GM12865 (cell line): ENCODE measurements around the gene AMPD1.

ENCODE experiments used
- DNase-seq: peaks from one replicate; pipeline ENCODE4 v3.0.0; 2010; ENCODE audit warnings: low read depth
- H3K4me3 ChIP-seq: 2 replicates; pipeline ENCODE4 v1.5.1; 2011; ENCODE audit warnings: mild to moderate bottlenecking, low read depth, low read length, control low read depth
- CTCF ChIP-seq: IDR thresholded peaks from 2 replicates; pipeline ENCODE4 v1.5.1; 2011; ENCODE audit warnings: low read length, control low read depth, low read depth, inconsistent platforms; ENCODE audit not compliant: insufficient read depth; ENCODE audit errors: missing control alignments

Gene AMPD1

GRCh38 chr1:114651893-114652292, 43.5 kb downstream of the AMPD1 start:
- H3K4me3 ChIP-seq, result no peak overlapping the region
- no peak for TF ChIP-seq CTCF
- no peak for DNase-seq

DNA sequence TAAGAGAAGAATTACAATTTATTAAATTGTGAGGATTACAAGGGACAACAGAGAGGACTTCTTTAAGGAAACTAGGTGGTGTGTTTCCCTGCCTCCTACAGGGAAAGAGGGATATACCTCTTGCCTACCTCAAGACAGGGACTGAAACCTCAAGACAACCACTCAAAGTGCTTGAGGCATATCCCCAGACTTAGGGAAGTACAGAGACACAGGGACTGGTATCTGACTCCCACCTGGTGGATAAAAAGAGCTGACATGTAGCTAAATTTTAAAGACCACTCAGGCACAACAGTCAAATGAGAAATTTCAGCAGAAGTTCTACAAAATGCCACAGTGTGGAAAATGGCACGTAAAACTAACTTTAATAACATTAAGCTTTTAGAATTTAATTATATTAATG, 46.8 kb downstream of the AMPD1 start:
- no peak for TF ChIP-seq CTCF
- DNase-seq, result no peak
- no peak overlapping the region for H3K4me3 ChIP-seq

DNA sequence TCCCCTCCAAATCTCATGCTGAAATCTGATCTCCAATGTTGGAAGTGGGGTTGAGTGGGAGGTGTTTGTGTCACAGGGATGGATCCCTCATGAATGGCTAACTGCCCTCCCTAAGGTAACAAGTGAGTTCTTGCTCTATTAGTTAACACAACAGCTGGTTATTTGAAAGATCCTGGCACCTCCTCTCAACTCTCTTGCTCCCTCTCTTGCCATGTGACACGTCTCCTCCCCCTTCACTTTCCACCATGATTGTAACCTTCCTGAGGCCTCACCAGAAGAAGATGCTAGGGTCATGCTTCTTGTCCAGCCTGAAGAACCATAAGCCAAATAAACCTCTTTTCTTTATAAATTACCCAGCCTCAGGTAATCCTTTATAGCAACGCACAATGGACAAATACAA, 54.0 kb downstream of the AMPD1 start:
- TF ChIP-seq CTCF, result no peak
- H3K4me3 ChIP-seq, result no peak overlapping the region
- no peak for DNase-seq

- no peak overlapping the region for H3K4me3 ChIP-seq
- no peak for TF ChIP-seq CTCF
- DNase-seq, result no peak
Observed at GRCh38 chr1:114638910-114639309, 56.4 kb downstream of the AMPD1 start.

DNA sequence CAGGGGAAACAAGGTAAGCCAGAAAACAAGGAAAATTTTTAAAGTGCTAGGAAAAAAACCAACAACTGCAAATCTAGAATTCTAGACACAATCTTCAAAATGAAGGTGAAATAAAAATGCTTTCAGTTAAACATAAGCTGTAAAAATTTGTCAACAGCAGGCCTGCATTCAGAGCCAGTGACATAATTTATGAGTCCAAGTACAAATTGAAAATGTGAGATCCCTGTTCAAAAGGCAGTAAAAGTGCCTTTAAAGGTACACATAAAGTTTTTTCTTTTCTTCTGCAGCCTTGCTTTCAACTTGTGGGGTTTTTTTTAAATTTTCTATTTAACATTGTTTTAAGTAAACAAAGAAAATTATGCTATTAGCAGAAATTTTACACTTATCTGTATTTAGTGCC, 62.9 kb downstream of the AMPD1 start:
- H3K4me3 ChIP-seq, result no peak overlapping the region
- DNase-seq, result no peak
- no peak for TF ChIP-seq CTCF

DNA sequence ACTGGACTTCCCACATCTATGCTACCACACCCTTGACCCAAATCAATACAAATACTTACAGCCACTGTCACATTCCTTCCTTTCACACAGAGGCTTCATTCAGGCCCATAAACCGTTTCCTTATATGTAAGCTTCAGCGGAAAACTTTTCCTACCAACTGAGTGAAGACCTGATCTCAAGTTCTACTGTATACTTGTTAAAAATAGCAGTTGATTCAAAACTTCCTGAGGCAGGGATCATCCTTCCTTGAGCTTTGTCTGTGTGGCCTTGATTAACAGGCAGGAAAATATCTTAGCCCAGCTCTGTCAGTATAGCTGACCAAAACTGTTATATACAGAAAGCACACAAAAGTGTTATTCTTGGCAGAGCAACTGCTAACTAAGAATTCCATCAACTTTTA, 68.2 kb downstream of the AMPD1 start:
- H3K4me3 ChIP-seq, result no peak overlapping the region
- DNase-seq, result no peak
- no peak for TF ChIP-seq CTCF

DNA sequence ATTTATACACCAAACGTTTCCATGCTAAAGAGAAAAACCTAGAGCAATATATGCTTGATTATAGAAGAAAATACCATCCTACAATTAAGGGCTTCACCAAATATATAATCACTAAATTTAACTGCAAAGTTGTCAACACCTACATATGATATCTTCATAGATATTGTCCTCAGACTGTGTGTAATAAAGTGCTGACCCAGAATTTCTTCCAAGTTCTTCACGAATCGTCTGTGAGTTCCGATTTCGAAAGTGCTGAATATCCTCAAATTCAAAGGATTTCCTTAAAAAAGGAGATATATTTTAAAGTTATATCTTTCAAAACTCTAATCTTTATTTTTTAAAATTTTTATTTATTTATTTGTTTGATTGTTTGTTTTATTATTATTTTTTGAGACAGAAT, 72.0 kb downstream of the AMPD1 start:
- no peak for TF ChIP-seq CTCF

More for the DNA sequence above, 72.0 kb downstream of the AMPD1 start:
- no peak for DNase-seq
- no peak overlapping the region for H3K4me3 ChIP-seq
